GM12891 (cell line): ENCODE measurements around the gene FAM210A.

Experiments
- PAX5 ChIP-seq: IDR thresholded peaks from 2 replicates; pipeline ENCODE4 v1.6.1; 2011; ENCODE audit warnings: low read length, moderate library complexity, mild to moderate bottlenecking; ENCODE audit not compliant: insufficient read depth, severe bottlenecking
- POLR2A ChIP-seq: IDR thresholded peaks from 2 replicates; pipeline ENCODE4 v1.6.1; 2011; ENCODE audit warnings: low read depth, low read length, control low read depth
- POLR2AphosphoS5 ChIP-seq: IDR thresholded peaks from 2 replicates; pipeline ENCODE4 v1.6.1; 2011; ENCODE audit warnings: low read depth, low read length, control low read depth
- POU2F2 ChIP-seq: IDR thresholded peaks from 2 replicates; pipeline ENCODE4 v1.6.1; 2011; ENCODE audit warnings: low read depth, mild to moderate bottlenecking, control low read depth, low read length, moderate library complexity
- SPI1 ChIP-seq: IDR thresholded peaks from 2 replicates; pipeline ENCODE4 v1.6.1; 2011; ENCODE audit warnings: low read depth, low read length, control low read depth
- TAF1 ChIP-seq: IDR thresholded peaks from 2 replicates; pipeline ENCODE4 v1.6.1; 2011; ENCODE audit warnings: low read depth, low read length, control low read depth

GRCh38 chr18:13715330-13715729 lies 11.0 kb downstream of the FAM210A start:
- TF ChIP-seq POLR2AphosphoS5 (no peak), POLR2A (no peak), PAX5 (no peak), TAF1 (no peak), SPI1 (no peak), POU2F2 (no peak)
